Uterus (tissue), 2 donors: ENCODE measurements around the gene GLOD4.

Experiments used
- POLR2A ChIP-seq, 2 donors: fragments of 450-650 bp; IDR thresholded peaks; one replicate each; pipeline ENCODE4 v1.6.1; 2016; ENCODE audit warnings: antibody characterized with exemption in 2 of 2, mild to moderate bottlenecking in 1 of 2, moderate library complexity in 1 of 2
- TF ChIP-seq, protein P1 (sequence below), 4 experiments: fragments of 200-600 bp in 2 of 4; fragments of 450-650 bp in 2 of 4; sonication (generic) in 2 of 4; IDR thresholded peaks; one replicate each; pipeline ENCODE4 v1.5.1; 2016 to 2019; ENCODE audit warnings: antibody characterized with exemption in 4 of 4, mild to moderate bottlenecking in 2 of 4, moderate library complexity in 1 of 4

DNA sequence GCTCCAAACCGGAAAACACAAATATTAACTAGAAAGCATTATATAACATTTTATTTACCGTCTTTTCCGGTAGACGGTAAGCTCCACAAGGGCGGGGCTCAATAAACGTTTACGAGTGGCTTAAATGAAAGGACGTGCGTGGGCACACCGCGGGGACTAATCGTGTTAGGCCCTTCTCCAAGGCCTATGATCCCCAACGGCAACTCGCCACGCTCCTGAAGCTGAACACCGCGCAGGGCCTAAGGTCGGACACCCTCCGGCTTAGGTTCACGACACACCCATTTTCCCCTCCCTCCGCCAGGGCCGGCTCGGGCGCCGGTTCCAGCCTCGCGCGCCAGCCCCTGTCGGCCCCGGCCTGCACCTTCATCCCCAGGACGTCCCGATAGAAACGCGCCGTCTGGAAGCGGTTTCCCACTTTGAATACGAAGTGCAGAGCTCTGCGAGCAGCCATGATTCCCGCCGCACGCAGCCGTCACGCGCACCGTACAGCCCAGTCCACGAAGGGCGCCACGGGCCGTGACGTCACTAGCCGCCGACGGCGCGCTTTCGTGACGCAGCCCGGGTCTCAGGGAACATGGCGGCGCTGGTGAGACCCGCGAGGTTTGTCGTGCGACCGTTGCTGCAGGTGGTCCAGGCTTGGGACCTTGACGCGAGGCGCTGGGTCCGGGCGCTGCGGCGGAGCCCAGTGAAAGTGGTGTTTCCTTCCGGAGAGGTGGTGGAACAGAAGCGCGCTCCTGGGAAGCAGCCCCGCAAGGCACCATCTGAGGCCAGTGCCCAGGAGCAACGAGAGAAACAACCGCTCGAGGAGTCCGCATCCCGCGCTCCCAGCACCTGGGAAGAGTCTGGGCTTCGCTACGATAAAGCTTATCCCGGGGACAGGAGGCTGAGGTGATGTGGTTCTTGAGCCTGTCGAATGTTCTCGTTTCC is at the start of gene GLOD4, which contains the start of gene MRM3:
- TF ChIP-seq, protein P1, sequence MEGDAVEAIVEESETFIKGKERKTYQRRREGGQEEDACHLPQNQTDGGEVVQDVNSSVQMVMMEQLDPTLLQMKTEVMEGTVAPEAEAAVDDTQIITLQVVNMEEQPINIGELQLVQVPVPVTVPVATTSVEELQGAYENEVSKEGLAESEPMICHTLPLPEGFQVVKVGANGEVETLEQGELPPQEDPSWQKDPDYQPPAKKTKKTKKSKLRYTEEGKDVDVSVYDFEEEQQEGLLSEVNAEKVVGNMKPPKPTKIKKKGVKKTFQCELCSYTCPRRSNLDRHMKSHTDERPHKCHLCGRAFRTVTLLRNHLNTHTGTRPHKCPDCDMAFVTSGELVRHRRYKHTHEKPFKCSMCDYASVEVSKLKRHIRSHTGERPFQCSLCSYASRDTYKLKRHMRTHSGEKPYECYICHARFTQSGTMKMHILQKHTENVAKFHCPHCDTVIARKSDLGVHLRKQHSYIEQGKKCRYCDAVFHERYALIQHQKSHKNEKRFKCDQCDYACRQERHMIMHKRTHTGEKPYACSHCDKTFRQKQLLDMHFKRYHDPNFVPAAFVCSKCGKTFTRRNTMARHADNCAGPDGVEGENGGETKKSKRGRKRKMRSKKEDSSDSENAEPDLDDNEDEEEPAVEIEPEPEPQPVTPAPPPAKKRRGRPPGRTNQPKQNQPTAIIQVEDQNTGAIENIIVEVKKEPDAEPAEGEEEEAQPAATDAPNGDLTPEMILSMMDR (IDR thresholded peaks at IDR 0.05), result peak; percentile 23 to 61 (median 45)
- TF ChIP-seq POLR2A (IDR thresholded peaks at IDR 0.05), result peak; percentile 59 to 77
